ENCODE measurements around the gene GDPD3.

GRCh38 chr16:30067584-30067916, 45.8 kb downstream of the GDPD3 start:
- TF ChIP-seq CTCF (IDR thresholded peaks at IDR 0.05; ENCODE audit: low read depth, low read length) (no peak), EZH2phosphoT487 (IDR thresholded peaks at IDR 0.05; ENCODE audit: low read depth) (no peak)
